ENCODE data around the gene MMP28.

DNA sequence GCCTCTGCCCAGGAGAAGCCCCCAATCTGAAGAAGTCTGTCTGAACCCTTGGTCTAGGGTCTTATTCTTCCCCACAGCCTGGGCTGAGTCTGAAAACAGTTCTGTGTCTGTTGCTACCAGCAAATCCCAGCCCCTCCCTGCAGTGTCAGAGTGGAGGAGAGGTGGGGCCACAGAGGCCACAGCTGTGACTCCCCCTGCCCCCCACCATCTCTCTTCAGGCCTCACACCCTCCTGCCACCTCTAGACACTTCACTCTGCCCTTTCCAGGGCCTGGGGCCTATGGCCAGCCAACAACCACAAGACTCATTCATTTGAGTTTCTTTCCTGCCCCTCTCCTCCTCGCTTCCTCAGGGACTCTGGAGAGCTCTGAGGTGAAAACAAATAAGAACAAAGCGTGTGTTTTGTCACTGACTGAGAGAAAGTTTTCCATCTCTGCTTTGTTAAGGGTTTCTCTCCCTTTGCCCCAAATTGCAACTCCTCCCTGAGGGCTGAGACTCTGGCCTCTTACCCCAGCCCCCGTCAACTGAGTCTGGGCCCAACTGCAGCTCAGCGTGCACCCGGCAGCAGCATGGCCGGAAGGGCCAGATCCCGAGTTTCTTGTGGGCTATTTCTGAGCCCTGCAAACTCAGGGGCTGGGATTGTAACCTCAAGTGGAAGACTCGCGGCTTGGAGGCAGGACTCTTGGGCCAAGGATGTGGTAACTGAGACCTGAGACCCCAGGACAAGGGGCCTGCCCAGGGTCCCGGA, 21.6 kb downstream of the MMP28 start:
- TF ChIP-seq, protein P1, sequence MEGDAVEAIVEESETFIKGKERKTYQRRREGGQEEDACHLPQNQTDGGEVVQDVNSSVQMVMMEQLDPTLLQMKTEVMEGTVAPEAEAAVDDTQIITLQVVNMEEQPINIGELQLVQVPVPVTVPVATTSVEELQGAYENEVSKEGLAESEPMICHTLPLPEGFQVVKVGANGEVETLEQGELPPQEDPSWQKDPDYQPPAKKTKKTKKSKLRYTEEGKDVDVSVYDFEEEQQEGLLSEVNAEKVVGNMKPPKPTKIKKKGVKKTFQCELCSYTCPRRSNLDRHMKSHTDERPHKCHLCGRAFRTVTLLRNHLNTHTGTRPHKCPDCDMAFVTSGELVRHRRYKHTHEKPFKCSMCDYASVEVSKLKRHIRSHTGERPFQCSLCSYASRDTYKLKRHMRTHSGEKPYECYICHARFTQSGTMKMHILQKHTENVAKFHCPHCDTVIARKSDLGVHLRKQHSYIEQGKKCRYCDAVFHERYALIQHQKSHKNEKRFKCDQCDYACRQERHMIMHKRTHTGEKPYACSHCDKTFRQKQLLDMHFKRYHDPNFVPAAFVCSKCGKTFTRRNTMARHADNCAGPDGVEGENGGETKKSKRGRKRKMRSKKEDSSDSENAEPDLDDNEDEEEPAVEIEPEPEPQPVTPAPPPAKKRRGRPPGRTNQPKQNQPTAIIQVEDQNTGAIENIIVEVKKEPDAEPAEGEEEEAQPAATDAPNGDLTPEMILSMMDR (conservative IDR thresholded peaks at IDR 0.05; ENCODE audit: low read length) = no peak
- TF ChIP-seq EZH2phosphoT487 (IDR thresholded peaks at IDR 0.05; ENCODE audit: borderline replicate concordance, low read depth, low read length) = no peak
